Activated CD4-positive, CD25-positive, alpha-beta regulatory T cell treated with anti-CD3 and anti-CD28 coated beads, Interleukin-2, amount 50 U/mL, for 24 hours (primary cell): ENCODE results near the gene SPATA13.

Experiments
- ATAC-seq, 2 donors: fragments of 150-1000 bp; cut with Tn5 transposase; one replicate each; pipeline ENCODE4 v1.10.0; 2021; ENCODE audit warnings: mild to moderate bottlenecking in 1 of 2, moderate library complexity in 1 of 2

The SPATA13 gene

DNA sequence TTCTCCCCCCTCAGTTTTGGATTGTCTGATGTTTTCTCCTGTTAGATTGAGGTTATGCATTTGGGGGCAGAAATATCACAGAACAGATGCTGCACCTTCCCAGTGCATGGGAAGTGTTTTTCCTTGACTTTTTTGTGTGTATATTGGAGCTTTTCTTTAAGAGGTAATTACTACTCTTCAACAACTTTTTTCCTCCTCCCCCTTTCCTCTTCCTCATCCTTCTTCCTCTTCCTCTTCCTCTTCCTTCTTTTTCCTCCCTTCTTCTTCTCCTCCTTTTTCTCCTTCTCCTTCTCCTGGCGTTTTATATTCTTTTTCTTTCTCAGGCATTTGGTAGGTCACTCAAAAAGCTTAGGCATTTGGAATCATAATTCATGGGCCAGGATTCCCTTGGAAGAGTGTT lies 18.1 kb upstream of the SPATA13 start:
- no peak for ATAC-seq

DNA sequence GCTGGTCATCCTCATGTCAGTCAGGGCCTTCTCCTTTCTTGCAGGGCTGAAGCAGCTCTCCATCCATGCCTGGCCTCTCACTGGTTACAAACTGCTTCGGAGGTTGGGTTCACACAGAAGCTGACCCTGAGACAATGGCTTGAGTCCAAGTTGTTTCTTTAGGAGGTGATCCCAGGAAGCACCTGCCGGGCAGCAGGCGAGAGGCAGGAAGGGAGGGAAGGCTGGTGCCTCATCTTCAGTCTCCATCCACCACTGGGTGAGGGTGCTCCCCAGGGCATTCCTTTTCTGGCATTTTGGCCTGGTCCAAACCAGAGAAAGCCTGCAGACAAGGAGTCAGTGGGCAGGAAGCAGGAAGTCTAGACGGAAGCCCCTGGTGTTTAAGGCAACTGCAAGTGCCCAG lies 17.6 kb upstream of the SPATA13 start:
- no peak for ATAC-seq

DNA sequence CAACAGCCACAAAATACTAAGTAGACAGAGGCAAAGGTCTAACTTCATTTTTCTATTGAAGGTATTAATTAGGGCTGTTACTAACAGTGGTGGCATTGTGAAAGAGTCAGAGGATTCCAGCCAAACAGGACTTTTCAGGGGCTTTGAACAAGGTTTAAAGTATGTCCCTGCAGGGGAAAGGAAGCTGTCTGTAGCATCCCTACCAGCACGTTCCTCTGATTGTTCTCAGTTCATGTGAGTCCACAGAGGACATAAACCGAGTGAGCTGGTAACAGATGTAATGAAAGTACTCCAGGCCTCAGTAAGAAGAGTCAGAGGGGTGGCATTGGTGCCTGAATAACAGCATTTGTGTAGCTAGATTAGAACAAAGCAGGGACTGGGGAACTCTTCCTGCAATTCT lies 15.3 kb upstream of the SPATA13 start:
- ATAC-seq, result no peak

DNA sequence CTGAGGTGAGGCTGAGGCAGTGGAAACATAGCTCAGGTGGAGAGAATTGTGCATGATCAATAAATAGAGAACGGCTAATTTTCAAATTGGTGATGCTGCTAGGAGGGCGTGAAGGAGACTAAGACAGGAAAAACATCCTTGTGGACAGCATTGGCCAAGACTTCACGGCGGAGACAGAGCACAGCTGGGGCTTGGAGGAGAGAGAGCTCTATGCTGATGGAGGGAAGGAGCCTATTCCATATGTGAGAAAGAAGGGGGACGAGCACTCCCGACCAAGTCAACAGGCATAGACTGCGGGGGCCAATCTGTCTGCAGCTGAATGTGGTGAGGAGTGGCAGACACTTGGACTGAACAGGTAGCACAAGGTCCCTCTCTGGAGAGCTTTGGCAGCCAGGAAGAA lies 14.8 kb upstream of the SPATA13 start:
- ATAC-seq, result no peak

DNA sequence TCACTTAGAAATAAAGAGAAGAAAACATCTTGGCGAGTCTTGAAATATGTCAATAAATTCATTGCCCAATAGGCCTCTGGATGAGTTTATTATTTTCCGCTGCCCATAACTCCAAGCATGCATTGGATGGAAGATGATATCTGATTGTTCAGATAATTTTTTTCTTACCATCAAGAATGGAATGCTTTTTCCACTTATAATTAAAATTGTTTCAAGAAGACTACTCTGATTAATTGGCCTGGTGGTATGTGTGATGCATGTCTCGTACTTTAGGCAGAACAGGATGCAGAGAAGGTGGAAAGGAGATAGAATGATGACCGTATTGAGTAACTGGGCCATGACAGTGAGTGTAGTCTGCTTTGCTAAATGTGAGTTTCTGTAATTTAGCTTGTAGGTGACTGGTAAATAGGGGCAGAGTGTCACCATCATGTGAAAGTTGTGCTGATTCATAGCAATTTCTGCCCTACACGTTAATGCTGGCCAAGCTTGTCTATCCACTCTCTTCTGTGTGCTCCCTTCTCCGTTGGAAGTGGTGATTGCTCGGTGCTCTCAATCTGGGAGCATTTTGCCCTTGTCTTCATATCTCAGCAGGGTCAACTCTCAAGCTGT lies 13.5 kb upstream of the SPATA13 start:
- ATAC-seq, result no peak

DNA sequence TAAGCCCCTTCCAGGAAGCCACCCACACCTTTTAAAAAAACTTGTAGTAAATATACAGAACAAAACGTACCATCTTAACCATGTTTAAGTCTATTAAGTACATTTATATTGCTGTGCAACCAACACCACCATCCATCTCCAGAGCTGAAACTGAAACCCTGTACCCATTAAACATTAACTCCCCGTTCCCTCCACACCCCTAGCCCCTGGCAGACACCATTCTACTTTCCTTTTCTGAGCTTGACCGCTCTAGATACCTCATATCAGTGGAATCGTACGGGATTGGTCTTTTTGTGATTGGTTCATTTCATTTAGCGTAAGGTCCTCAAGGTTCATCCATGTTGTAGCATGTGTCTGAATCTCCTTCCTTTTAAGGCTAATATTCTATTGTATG lies 13.0 kb upstream of the SPATA13 start:
- ATAC-seq, result no peak

DNA sequence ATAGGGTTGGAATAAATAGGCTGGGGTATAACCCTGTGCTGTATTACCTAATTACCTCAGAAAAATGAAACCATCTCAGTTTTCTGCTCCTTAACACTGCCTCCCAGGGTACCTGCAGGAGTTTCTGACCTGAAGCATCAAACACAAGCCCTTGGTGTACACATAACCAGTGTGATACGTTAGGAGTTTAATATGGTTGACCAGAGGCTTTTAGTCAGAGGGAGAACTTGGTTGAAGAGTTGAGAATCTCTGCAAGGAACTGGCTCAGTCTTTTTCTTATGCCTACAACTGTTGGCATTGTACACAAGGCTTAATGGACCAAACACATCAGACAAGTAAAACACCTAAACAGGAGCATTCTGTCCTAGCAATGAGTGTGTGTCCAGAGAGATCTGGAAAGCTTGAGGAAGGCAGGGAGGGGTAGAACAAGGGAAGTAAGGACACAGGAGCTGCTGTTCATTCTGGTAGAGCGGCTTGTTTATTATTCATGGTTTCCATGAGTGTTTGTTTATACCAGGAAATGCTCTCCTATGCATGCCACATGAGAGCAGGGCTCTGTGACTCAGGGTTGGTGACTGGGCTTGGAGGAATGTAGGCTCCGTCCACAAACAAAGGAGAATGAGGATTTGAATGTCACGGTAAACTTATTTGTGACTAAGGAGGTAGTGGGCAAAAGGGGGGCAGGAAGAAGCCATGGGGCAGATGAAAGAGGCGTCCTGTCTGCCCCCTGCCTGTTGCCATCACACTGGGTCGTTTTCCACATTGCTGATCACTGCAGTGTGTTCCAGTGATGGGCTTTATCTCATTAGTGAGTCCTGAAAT lies 11.9 kb upstream of the SPATA13 start:
- ATAC-seq, result no peak

DNA sequence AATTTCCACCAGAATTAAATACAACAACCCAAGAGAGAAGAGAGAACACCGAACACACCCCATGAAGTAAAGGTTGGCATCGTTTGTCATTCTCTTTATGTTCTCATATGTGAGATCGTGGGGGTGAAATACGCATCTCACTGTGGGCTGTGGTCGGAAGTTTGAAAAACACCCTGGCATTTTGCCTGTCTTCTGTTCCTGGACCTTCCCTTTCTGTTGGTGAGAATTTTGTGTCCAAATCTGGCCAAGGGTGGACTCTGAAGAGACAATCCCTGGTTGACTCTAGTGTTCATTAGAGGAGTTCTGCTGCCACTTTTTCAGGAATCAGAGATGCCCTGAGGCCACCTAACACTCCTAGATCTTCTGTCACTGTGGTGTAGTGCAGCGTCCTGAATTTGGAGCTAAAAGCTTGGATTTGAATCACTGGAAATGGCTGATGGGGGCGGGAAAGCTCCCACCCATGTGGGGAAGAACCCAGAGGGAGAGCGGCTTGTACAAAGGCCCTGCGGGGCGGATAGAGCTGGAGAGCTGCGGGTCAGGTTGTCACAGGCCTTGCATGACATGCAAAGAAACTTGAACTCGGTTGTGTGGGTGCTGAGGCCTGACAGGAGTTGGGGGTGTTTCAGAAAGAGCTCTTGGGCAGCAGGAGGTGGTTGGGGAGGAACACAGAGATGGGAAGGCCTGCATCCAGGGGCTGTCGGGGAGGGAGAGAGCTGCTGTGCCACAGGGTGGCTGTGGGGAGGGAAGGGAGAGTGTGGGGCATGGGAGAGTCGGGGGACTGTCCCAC lies 11.1 kb upstream of the SPATA13 start:
- no peak for ATAC-seq

DNA sequence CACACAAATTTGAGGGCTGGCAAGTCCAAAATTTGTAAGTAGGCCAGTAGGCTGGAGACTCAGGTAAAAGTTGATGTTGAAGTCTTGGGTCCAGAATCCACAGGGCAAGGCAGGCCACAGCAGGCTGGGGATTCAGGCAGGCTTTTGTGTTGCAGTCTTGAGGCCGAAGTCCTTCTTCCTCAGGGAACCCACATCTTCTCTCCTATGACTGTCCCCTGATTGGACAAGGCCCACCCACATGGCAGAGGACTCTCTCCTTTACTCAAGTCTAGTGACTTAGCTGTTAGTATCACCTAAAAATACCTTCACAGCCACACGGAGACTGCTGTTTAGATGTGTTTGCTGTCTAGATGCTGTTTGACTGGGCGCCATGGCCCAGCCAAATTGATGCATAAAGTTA lies 9.9 kb upstream of the SPATA13 start:
- ATAC-seq, result no peak

DNA sequence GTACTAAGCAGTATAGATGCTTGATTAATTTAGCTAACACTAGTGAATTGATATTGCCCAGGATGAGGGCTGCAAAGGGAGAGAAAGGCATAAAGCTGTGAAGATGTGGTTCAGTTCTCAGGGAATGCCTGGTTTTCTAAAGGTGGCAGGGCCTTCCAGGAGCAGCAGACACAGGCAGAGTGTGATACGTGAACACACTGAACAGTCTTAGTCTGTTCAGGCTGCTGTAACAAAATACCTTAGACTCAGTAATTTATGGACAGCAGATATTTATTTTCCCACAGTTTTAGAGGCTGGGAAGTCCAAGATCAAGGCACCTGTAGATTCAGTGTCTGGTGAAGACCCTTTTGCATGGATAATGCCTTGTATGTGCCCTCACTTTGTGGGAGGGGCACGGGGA lies 8.7 kb upstream of the SPATA13 start:
- no peak for ATAC-seq

DNA sequence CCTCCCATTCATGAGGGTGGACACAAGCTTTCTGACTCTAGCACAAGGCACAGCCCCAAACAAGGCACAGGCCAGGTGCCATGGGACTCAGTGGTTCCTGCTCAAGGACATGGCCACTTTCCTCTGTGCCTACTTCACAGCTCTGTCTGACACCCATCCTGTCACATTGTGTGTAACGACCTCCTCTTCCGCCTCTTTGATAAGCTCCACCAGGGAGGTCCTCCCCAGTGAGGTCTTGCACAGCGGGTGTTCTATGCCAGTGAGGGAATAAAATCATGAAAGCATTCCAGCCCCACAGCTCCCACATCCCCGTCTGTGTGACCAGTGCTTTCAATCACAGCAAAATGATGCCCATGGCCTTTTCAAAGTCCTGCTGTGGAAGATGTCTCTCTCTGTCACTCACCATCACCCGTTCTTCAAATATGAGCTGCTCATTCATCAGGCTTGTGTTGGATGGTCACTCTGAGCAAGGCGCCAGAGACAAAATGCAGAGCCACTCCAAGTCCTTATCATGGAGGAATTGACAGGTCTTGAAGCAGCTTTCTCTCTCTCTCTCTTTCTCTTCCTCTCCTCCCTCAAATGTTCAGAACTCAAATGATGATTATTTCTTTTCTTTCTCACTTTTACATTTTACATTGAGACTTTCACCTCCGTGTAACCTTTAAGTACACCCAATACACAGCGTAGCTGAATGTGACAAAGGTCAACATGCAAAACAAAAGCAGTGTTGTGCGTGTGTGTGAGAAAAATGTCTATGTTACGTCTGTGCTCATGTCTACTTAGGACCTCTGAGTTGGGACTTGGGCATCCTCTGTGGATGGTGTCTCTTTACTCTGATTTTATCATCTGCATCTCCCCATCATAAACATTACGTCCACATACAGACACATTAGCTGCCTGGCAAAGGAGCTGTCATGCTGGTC lies 8.0 kb upstream of the SPATA13 start:
- no peak for ATAC-seq

DNA sequence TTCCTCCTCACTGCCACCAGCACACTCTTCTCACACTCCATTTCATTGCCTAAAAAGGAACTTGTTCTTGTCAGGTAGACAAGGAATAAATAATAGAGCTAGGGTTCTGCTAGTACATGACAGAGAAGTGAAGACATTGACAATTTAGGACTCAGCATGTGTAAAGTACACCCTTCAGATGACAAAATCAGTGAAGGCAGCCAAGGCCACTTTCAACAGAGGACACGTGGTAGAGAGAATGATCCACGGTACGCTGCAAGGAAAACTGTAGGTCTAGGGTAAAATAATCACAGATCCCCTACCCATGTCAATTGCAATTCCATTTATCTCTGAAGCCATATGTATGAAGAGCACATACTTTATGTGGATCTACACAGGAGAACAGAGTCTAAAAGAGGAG lies 7.2 kb upstream of the SPATA13 start:
- no peak for ATAC-seq

DNA sequence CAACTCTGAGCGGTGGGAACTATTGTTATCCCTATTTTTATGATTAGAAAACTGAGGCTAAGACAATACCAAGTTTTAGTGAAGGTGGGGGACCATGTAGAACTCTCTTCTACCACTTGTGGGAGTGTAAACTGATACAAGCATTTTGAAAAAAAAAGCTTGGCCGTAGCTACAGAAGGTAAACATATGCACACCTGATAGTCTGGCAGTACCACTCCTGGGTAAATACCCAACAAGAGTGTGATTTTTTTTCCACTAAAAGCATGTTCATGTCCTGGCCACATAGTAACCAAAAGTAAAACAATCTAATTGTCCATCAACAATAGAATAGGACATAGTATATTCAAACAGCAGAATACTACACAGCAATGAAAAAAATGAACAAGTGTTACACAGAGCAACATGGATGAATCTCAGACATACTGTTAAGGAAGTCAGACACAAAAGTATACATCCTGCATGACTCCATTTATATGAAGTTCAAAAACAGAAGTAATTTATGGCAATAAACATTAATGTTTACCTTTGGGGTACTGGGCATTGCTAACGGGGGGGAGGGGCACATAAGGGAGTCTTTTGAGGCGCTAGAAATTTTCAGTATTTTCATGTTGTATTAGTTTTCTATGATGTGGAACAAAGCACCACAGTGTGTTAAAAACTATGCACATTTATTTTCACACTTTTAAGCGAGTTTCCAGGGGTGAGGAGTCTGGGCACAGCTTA lies 6.4 kb upstream of the SPATA13 start:
- no peak for ATAC-seq

DNA sequence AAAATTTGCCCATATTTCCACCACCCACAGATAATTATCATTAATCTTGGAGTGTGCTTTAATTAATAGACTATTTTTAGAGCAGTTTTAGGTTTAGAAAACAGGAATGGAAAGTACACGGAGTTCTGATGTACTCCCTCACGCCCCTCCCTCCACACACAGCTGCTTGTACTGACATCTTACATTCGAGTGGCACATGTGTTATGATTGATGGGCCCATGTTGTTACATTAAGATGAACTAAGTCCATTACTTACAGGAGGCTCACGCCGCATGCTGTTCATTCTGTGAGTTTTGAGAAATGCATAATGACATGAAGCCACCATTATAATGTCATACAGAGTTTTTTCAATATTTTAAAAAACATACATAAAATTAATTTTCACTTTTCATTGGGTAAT lies 1.2 kb upstream of the SPATA13 start:
- no peak for ATAC-seq

DNA sequence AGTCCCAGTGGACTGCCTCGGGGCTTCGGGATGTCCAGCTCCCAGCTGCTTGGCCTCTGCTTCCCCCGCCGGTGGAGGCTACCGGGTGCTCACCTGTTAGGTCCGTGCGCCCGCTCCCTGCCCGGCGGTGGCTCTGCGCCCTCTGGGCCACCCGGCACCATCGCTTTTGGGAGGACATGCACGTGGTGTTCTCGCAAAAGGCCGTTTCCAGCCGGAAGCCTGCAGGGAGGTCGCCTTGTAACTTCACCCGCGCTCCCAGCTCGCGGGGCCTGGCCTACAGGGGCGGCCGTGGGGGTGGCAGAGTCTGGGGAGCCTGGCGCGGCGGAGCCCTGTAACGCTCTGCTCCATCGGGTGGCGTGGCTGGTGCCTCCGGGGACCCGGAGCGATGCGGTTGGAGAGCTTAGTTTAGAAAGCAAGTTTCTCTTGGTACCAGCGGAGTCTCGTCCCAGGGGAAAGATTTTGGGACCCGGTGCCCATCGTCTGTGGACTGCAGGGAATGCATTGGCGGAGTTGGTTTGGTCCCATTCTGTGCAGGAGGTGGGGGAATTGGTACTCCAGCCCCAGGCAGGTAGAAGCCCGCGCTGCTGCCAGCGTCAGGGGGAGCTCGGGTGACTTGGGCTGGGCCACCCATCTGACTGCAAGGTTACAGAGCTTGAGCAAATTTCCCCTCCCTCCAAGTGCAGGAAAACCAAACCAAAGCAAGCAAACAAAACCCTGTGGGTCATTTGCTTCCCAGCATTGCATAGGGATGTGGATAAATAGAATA lies 673 bp downstream of the SPATA13 start:
- ATAC-seq, result peak; percentile 52 to 57

DNA sequence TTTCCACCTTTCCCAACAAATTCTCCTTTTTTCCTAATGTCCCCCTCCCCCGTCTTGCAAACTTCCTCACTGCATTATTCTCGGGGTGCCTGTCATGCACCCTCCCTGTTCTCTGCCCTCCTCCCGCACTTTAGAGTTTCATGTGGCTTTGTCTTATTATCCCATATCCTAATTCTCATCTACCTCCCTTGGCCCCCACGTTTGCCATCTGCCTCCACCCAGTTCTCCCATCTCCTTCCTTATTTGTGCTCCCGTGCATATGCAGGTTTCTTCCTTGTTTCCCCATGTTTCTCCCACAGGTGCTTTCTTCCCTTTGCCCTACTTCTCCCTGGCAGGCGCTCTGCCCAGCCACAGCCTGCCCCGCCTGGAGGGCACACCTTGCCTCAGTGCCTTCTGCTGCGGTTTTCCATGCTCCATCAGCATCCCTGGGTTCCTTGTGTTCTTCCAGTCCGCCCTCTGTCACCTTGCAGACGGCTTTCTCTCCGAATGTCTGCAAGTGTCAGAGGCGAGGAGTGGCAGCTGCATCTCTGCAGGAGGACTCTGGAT lies 1.5 kb downstream of the SPATA13 start:
- no peak for ATAC-seq

DNA sequence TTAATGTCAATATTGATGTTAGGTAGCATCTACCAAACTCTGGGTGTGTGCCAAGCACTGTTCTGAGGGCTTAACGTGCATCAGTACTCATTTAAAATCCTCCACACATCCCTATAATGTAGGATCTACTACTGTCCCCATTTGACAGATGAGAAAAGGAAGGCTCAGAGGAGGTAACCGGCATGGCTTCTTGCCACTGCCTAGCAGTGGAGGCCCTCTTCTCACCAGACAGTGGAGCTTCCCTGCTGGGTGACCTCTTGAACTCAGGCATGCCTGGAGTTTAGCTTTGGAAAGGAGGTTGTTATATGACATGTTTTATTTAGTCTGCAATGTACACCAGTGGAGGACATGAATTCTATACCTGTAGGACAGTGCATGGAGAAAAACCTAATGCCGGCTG lies 2.1 kb downstream of the SPATA13 start:
- ATAC-seq, result no peak

DNA sequence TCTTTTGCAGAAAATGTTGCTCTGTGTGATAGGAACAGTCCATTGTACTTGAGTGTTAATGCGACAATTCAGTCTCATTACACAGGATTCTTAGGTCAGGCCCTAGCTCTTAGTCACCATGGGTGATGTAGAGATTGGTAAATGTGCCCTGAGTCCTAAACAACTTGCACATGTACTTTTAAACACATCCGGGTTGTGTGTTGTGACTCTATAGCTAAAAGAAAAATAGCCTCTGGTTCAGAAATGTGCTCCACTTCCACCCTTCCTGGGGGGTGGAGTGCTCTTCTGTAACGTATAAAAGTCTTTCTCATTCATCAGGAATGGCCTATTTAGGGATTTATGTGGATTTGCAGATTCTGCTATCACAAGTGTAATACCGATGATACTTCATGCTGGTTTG lies 5.2 kb downstream of the SPATA13 start:
- no peak for ATAC-seq

DNA sequence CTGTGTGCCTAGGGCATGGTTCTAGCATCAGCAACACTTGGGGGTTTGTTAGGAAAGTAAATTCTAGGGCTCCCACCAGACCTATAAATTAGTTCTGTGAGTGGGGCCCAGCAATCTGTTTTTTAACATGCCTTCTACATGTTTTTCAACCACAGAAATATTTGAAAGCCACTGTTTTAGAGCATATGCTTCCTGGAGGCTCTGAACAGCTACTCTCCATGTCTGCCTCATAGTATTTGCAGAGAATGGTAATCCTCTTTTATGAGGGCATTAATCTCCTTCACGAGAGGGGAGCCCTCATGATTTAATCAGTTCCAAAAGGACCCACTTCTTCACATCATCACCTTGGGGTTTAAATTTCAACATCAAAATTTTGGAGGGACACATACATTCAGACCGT lies 6.0 kb downstream of the SPATA13 start:
- no peak for ATAC-seq

DNA sequence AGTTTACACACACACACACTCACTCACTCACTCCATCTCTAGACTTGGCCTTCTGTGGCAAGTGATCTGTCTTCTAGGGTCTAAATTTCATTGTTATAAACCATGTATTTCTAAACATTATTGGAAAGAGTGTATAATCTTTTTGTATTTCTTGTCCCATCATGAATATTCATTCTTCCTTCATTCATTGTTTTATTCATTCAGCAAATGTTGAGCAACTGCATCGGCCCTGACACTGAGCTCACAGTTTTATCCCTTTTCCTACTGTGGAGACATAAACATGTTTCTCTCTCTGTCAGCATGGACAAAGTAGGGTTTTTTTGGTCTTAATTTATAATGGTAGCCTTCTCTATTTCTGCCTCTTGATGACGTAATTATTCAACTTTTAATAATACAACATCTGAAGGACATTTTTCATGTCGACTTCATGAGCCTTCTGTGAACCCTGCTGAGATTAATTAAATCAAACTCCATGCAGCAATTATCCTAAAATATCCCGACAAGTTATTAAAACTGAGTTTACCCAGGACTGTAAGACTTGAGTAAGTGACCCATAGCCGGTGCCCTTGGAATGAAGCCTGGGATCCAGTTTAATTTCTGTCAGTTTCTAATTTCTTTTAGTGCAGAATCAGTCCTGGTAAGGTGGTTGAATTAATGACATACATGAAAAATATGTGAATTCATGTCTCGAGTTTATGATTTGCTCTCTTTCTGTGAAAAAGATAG lies 7.3 kb downstream of the SPATA13 start:
- ATAC-seq, result no peak
